Measurements from ENCODE around the gene EDNRB. TPM values are rescaled to one million over a fixed set of nuclear protein-coding genes. Genes with fewer than 3 reads are reported as not detected.

Gene EDNRB
- total and polyA plus RNA-seq, 2 of the 8 experiments (the other 6 are each of a cell fraction or from before 2014, with no cell fraction given) = 15.8 to 73.2 TPM

DNA sequence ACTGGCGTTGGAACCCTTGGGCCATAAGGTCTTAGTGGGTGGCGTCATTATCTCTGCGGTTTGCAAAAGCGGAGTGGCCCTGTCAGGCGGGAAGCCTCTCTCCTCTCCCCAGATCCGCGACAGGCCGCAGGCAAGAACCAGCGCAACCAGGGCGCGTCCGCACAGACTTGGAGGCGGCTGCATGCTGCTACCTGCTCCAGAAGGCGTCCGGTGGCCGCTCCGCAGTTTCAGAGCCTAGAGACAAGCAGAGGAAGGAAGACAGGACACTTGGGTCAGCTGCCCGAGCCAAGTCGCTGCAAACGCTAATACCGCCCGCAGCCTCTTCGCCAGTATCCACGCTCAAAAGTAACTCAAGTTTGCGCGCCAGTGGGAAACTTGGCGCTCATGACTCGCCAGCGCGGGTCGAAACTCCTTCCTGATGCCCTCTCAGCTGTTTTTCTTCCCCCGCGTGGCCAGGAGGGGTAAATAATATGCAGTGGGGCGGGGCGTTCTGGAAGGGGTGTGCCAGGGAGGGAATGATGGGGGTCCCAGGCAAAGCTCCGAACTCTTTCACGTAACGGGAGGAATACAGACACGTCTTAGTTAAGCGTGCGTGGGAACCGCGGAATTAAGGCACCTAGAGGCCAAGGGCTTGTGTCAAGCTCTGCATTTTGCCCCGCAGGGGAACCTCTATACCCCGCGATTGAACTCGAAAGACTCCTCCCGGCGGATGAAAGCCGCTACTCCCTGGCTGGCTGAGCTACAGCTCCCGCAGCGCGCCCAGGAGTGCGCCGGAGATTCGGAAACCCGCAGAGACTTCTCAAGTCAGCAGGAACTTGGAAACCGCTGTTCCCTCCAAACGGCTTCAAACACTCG, at the start of gene EDNRB (continued):
- TF ChIP-seq, protein P1, sequence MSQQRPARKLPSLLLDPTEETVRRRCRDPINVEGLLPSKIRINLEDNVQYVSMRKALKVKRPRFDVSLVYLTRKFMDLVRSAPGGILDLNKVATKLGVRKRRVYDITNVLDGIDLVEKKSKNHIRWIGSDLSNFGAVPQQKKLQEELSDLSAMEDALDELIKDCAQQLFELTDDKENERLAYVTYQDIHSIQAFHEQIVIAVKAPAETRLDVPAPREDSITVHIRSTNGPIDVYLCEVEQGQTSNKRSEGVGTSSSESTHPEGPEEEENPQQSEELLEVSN (IDR thresholded peaks at IDR 0.05) = peak; percentile 43; the same call in 1 of the 2 replicates
- TF ChIP-seq KDM4A (IDR thresholded peaks at IDR 0.05; ENCODE audit: low read depth, low read length, severe bottlenecking) (peak; percentile 44), ZNF274 (IDR thresholded peaks at IDR 0.05; ENCODE audit: borderline replicate concordance, extremely low read depth, low read length) (no peak), KDM1A (IDR thresholded peaks at IDR 0.05; ENCODE audit: borderline replicate concordance, low read length) (no peak), SUZ12 (IDR thresholded peaks at IDR 0.05; ENCODE audit: low read length) (peak; percentile 21; the same call in 1 of the 2 replicates), EZH2 (IDR thresholded peaks at IDR 0.05; ENCODE audit: low read depth, low read length, severe bottlenecking) (peak; percentile 34), PHF8 (conservative IDR thresholded peaks at IDR 0.05; ENCODE audit: low read depth, low read length) (0 out of 2 replicates have a peak, but pooled peaks have one; percentile 22)
- TF ChIP-seq, protein P2, sequence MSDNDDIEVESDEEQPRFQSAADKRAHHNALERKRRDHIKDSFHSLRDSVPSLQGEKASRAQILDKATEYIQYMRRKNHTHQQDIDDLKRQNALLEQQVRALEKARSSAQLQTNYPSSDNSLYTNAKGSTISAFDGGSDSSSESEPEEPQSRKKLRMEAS (IDR thresholded peaks at IDR 0.05) = no peak

Measured in H1 (cell line).